HEK293 (cell line): ENCODE results near the gene IRF2.

Experiments
- CTCF ChIP-seq: fragments of 450-650 bp; formaldehyde crosslinking; IDR thresholded peaks from 2 replicates; pipeline ENCODE4 v1.5.1; 2016; ENCODE audit warnings: missing biosample characterization, missing genetic modification characterization
- ZNF292 ChIP-seq: fragments of 450-650 bp; formaldehyde crosslinking; IDR thresholded peaks from 2 replicates; pipeline ENCODE4 v1.5.1; 2016; ENCODE audit warnings: low read depth, missing biosample characterization, missing genetic modification characterization, borderline replicate concordance
- ZNF37A ChIP-seq: fragments of 450-650 bp; IDR thresholded peaks from 2 replicates; pipeline ENCODE4 v1.5.1; 2018; ENCODE audit warnings: missing biosample characterization, missing genetic modification characterization
- ZNF621 ChIP-seq: fragments of 450-650 bp; formaldehyde crosslinking; IDR thresholded peaks from 2 replicates; pipeline ENCODE4 v1.5.1; 2017; ENCODE audit warnings: missing biosample characterization, missing genetic modification characterization

GRCh38 chr4:184504385-184504784 is 30.0 kb upstream of the IRF2 start:
- no peak for TF ChIP-seq ZNF292 (tag by site-specific recombination)
- no peak for TF ChIP-seq CTCF (tag by site-specific recombination)
- TF ChIP-seq ZNF621 (tag by site-specific recombination): no peak
- TF ChIP-seq ZNF37A (tag by site-specific recombination): no peak
